GM18951 (cell line): ENCODE measurements around the gene PRKCI.
"Not testable (repeated sequence)": the region's sequence is repeated elsewhere in the genome, so short reads cannot be mapped to it uniquely, and the experiment has no call there.

ENCODE experiments used
- POLR2A ChIP-seq: IDR thresholded peaks from 4 replicates; pipeline ENCODE4 v1.6.1; 2011; ENCODE audit warnings: mild to moderate bottlenecking; ENCODE audit not compliant: insufficient read length, insufficient read depth; ENCODE audit errors: extremely low read depth
- in situ Hi-C: fragments of 300-500 bp; cut with MboI; formaldehyde crosslinking; loops from one replicate; pipeline ENCODE4 v1.12.0; 2022; ENCODE audit warnings: low sequenced_read_pairs, mixed read lengths, inconsistent platforms; ENCODE audit not compliant: unreplicated experiment

The PRKCI gene

DNA sequence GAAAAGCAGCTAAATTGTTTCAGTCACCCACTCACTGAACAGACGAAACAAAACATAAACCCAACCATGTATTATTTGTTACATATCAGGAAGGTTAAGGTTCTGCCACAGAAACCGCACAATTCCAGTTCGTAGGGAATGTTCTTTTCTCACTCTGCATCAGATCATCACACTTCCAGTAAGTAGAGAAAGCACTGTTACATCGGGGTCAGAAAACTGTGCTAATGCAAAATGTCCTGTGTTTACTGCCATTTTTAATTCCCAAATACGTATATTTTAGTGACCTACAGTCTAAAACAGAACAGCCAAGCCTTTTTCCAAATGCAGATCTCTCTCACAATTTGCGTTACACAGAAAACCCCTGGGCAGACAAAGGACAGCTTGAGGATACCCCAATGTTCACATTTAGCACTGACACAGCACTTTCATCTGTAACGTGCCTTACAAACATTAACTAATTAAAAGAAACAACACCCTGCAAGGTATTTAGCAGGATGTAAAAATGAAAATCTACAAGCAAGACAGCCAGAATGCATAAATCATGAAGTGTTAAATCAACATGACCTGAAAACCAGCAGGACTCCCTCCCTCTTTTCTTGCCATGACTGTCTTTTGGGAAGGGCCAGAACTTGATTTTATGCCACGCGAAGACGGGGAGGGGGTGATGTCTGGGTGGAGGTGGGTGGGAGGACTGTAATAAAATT lies 100.5 kb downstream of the PRKCI start:
- TF ChIP-seq POLR2A = no peak
- in situ Hi-C loops = loop anchor here (25.0 kb wide), 1 partner anchor 365 kb away; no protein-coding TSS in a partner anchor

DNA sequence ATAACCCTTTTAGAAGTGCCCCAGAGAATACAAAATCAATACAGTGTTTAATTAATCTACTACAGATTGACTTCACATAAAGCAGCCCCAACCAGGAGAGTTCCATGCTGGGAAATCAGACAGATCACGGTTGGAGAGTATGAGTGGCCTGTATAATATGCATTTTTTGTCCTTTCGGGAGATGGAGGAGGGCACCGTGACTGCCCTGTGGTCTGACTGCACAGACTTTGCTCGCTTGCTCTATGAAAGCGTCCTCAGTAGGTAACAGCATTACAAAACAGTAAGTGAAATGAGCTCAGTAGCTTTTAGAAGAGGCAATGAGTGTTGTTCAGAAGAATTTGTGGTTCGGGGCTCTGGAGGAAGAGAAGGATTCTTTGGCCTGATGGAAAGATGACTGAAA lies 101.1 kb downstream of the PRKCI start:
- no peak for TF ChIP-seq POLR2A
- in situ Hi-C loops = loop anchor here (25.0 kb wide), 1 partner anchor 364 kb away; no protein-coding TSS in a partner anchor

DNA sequence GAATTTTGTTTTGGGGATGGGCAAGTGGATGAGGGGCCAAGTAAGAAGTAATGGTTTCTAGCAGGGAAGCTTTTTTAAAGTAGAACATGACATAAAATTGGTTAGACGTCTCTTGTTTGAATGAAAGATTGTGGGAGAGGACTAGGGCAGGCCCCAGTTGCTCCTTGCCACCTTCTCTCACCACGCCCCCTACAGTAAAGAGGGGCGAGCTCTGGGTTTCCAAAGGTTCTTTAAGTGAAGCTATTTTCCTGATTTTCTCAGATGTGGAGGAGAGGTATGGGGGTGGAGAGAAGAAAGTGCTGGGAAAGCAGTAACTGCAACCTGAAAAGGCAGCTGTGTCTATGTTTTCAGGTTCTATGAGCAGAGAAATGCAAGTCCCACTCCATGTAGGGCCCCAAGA lies 102.7 kb downstream of the PRKCI start:
- no peak for TF ChIP-seq POLR2A
- in situ Hi-C loops = loop anchor here (25.0 kb wide), 1 partner anchor 362 kb away; no protein-coding TSS in a partner anchor

DNA sequence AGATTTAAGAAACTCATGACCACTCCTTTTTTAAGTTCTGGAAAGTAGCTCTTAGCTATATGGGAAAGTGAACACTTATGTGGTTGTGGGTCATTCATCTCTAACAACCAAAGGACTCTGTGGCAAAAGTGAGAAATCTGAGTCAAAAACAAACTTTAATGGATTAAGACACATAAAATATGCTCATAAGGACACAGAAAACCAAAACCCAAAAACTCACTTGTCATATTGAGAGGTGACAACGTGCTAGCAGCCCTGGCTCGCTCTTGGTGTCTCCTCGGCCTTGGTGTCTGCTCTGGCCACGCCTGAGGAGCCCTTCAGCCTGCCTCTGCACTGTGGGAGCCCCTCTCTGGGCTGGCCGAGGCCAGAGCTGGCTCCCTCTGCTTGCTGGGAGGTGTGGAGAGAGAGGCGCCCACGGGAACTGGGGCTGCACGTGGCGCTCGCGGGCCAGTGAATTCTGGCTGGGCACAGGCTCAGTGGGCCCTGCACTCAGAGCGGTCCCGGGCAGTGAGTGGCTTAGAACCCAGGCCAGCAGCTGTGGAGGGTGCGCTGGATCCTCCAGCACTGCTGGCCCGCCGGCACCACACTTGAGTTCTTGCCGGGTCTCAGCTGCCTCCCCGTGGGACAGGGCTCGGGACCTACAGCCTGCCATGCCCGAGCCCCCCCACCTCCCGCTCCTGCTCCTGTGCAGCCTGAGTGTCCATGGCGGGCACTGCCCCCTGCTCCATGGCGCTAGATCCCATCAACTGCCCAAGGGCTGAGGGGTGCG lies 105.0 kb downstream of the PRKCI start:
- TF ChIP-seq POLR2A = no peak
- in situ Hi-C loops = no loop called here

DNA sequence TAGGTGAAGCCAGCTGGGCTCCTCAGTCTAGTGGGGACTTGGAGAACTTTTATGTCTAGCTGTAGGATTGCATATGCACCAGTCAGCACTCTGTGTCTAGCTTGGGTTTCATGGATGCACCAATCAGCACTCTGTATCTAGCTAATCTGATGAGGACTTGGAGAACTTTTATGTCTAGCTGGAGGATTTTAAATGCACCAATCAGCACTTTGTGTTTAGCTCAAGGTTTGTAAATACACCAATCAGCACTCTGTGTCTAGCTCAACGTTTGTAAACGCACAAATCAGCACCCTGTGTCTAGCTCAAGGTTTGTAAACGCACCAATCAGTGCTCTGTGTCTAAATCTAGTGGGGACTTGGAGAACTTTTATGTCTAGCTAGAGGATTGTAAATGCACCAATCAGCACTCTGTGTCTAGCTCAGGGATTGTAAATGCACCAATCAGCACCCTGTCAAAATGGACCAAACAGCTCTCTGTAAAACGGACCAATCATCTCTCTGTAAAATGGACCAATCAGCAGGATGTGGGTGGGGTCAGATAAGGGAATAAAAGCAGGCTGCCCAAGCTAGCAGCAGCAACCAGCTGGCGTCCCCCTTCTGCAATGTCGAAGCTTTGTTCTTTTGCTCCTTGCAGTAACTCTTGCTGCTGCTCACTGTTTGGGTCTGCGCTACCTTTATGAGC lies 105.8 kb downstream of the PRKCI start:
- in situ Hi-C loops = not testable (repeated sequence)

DNA sequence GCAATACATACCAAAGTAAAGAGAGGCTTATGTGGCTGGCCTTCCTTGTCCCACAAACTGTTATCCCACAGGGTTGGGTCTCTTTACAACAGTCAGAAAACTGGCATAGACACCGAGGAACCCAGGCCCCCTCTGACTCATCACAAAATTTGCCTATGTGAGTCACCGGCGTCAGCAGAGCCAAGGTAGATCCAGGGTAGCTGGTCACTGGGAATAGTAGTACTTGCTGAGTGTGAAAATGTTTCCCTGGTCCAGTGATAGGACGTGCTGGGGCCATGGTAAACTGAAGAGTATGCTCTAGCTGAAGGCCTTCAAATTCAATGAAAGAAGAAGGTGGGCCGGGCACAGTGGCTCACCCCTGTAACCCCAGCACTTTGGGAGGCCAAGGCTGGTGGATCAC lies 108.1 kb downstream of the PRKCI start:
- in situ Hi-C loops = no loop called here
- no peak for TF ChIP-seq POLR2A

DNA sequence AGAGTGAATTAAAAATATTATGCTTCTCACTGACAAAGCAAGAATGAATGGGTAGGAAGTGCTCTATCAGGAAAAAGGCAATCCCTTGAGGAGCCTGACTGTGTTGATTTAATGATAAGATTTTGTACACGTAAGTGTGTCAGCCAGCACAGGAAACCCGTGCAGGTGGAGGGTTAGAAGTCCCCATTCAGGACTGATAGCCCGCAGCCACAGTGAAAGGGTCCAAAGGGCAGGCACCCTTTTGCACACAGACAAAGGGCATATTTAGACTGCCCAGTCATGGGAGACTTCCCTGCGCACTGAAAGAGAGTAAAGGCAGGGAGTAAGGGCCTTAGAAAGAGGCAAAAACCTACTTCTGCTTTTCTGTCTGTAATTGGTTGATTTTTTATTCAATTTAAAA lies 108.9 kb downstream of the PRKCI start:
- in situ Hi-C loops = no loop called here
- TF ChIP-seq POLR2A = no peak

DNA sequence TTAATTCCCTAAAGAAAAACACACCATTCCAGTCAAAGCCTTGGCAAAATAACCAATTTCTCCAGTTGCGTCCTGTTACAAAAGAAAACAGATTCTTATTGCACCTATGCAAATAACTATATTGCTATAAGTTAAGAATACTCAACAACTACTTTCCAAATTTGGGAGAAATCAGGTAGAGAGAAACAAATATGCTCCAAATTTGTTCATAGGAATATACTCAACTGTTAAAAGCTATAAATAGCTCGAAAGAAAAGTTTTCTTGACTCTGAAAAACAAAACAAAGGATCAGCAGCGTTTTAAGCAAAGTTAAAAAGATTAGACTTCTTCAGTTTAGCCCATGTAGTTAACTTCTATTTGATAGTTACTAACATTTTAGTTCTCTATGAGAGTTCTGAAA lies 115.2 kb downstream of the PRKCI start:
- no peak for TF ChIP-seq POLR2A
- in situ Hi-C loops = no loop called here

DNA sequence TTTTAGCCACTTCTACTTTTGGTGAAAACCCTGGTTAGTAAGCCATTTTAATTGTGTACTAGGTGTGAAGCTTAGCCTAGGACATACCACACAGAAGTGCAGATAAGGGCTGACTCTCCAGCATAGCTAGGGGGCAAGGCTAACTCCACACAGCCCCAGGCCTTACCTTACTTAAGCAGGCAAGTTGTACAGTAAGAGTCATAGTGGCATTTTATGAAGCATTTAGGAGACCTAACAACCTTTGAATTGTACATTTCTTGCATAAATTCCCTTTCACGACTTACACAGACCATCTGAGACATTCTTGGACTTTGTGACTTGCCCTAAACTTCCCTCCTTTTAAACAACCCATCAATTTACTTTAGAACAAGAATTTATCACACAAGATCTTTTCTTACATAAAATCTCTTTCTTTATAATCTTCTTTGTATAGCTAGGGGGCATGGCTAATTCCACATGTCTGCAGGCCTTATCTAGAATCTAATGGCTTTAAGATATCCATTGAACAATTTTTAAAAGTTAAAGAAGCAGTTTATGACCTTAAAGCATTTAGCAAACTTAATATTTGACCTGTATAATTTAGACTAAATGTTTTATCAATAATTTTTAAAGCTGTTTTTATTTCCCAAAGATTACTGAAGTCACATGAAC lies 116.6 kb downstream of the PRKCI start:
- in situ Hi-C loops = no loop called here
- TF ChIP-seq POLR2A = no peak

DNA sequence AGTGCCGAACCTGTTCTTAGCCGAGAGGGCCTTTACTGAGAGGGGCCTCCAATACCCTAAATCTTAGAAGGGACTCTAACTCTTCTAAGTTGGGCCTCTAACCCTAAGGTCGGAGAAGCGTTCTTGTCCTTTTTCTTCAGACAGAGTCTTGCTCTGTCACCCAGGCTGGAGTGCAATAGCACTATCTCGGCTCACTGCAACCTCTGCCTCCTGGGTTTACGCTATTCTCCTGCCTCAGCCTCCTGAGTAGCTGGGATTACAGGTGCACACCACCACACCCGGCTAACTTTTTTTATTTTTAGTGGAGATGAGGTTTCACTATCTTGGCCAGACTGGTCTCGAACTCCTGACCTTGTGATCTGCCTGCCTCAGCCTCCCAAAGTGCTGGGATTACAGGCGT lies 120.0 kb downstream of the PRKCI start:
- in situ Hi-C loops = not testable (repeated sequence)

DNA sequence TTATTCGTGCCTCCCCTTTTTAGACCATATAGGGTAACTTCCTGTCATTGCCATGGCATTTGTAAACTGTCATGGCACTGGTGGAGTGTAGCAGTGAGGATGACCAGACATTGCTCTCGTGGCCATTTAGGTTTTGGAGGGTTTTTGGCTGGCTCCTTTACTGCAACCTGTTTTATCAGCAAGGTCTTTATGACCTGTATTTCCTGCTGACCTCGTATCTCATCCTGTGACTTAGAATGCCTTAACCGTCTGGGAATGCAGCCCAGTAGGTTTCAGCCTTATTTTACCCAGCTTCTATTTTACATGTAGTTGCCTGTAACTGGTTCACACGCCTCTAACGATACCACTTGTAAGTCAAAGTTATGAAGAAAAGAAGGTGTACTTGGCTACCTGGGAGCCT lies 121.6 kb downstream of the PRKCI start:
- in situ Hi-C loops = not testable (repeated sequence)

DNA sequence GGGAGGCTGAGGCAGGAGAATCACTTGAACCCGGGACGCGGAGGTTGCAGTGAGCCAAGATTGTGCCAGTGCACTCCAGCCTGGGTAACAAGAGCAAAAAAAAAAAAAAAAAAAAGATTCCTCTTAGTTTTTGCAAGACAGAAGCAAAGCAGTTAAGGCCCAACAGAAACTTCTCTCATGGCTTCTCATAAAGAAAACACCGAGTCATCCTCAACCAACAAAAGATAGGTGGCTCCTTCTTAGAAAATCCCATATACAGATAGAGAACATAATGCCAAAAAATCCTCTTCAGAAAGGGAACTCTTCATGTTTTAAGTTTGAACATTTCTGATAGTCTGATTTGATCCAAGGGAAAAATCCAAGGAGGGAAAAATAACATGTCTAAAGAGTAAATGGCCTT lies 122.7 kb downstream of the PRKCI start:
- no peak for TF ChIP-seq POLR2A
- in situ Hi-C loops = no loop called here
